Ovary (tissue), 3 donors: Measurements from ENCODE around the gene PIP.
"Not testable (repeated sequence)": the region's sequence is repeated elsewhere in the genome, so short reads cannot be mapped to it uniquely, and the experiment has no call there.

Experiments
- CTCF ChIP-seq, 3 donors: fragments of 450-650 bp in 2 of 3; fragments of 200-600 bp in 1 of 3; IDR thresholded peaks; one replicate each; pipeline versions ENCODE4 v1.5.1 to v1.8.0; 2016 to 2022; ENCODE audit warnings: antibody characterized with exemption in 3 of 3, mild to moderate bottlenecking in 1 of 3
- EP300 ChIP-seq: sonication (generic); formaldehyde crosslinking; IDR thresholded peaks from one replicate; pipeline ENCODE4 v1.6.1; 2017; ENCODE audit warnings: antibody characterized with exemption
- donor health status: DM: no; HTN: no; CAD: no.

GRCh38 chr7:143158617-143159016, 26.7 kb downstream of the PIP start:
- TF ChIP-seq CTCF (IDR thresholded peaks at IDR 0.05); EP300: not testable (repeated sequence)
